HG03066 (cell line): ENCODE data around the gene KLK12.
"Not testable (repeated sequence)": the region's sequence is repeated elsewhere in the genome, so short reads cannot be mapped to it uniquely, and the experiment has no call there.

ENCODE experiments used
- ATAC-seq: cut with Tn5 transposase; IDR thresholded peaks from one replicate; pipeline ENCODE4 v1.9.1; 2021; ENCODE audit warnings: low read depth; ENCODE audit not compliant: unreplicated experiment

The KLK12 gene

DNA sequence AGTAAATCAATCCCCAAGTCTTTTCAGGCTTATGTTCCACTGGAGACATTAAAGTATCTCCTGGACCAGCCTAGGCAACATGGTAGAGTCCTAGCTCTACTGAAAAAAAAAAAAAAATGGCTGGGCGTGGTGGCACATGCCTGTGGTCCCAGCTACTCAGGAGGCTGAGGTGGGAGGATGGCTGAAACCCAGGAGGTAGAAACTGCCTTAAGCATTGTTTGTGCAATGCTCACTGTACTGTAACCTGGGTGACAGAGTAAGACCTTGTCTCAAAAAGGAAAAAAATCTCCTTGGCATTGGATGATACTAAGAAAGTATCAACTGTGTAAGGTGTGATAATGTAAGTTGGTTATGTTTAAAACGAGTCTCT lies 42.2 kb downstream of the KLK12 start:
- no peak for ATAC-seq

DNA sequence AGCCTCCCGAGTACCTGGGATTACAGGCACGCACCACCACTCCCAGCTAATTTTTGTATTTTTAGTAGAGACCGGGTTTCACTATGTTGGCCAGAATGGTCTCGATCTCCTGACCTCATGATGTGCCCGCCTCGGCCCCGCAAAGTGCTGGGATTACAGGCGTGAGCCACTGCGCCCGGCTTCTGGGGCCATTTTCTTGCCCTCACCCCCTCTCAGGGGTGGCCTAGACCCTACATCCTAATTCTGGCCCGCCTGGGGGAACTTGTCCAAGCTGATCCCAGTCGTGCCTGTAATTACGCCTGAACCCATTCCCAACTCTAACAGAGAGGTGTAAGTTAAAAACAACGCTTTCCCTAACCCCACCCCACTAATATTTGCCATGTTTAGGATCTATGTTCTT lies 50.4 kb downstream of the KLK12 start:
- not testable (repeated sequence) for ATAC-seq

DNA sequence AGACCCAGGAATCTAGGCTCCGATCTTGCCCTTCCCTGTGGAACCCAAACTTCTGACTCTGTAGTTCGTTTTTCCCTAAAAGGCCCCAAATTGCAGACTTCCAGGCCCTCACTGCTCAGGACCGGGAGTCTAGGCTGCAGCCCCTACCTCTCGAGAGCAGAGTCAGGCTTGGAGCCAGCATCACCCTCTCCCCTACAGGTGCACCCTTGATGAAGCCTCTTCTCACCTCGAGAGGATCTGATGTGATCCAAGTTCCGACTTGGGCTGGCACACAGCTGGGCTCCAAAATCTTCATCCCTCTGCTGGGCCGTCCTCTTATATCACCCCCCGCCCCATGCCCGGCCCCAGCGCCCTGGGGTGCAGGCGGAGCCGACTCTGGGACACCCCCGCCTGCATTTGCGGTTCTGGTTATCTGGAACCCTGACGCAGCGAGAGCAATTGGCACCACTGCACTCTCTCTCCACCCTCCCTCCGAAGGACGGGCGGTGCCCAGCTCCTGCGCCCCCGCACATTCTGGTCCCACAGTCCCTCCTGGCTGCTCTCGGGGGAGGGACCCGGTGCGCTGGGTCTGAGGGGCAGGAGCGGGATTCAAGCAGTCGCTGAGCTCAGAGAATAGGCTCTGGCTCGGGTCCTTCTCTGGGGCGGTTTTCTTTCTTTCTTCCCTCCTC lies 51.0 kb downstream of the KLK12 start, which contains the start of gene KLK7:
Gene KLK7, minus strand, starts transcription at position 293 of the 668 bp plus-strand sequence. CDS start 1,518 bp downstream, outside the sequence.
- ATAC-seq = no peak

DNA sequence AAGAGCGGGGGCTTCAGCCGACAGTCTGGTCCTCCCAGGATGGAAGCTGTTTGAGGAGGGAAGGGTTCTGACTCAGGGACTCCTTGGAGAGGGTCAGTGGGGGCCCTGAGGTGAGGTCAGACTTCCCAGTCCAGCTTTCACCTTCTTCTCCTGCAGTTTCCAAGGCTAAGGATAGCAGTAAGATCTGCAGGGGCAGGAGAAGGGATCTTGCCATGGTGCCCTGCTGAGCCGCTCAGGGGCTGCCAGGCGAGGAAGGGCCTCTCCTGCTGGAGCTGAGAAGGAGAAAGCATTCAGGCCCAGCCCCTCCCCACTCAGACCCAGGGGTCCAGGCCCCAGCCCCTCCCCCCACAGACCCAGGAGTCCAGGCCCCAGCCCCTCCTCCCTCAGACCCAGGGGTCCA lies 52.6 kb downstream of the KLK12 start:
- no peak for ATAC-seq

DNA sequence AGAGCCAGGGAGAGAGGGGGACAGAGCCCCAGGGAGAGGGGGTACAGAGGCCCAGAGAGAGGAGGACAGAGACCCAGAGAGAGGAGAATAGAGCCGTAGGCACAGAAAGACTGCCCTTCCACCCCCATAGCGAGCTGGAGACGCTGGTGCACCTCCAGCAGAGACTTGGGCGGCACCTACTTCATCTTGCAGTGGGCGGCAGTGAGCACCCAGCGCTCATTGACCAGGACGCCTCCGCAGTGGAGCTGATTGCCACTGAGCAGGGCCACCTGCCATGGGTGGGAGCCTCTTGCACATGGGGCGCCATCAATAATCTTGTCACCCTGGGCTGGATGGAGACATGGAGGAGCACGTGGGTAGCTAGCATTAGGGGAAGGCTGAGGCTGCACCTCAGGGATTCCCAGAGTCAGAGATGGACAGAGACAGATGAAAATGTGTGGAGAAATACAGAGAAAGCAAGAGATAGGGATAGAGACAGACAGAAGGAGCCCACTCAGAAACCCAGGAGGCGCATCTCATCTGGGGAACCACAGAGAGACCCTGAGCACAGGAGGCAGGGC lies 53.1 kb downstream of the KLK12 start:
- ATAC-seq = no peak

DNA sequence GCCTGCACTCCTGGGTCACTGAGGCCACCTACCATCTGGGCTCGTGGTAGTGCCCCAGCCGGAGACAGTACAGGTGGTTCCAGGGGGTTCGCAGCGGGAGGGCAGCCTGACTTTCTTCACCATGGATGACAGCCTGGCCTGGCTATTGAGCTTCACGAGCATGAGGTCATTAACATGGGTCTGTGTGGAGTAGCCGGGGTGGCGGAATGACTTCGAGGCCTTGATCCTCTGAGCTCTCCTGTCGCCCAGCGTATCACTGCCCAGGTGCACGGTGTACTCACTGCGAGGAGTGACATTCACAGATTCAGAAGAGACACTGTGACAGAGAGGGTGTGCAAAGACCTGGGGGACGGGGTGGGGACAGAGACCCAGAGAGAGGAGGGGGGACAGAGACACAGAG lies 54.6 kb downstream of the KLK12 start:
- ATAC-seq = no peak

DNA sequence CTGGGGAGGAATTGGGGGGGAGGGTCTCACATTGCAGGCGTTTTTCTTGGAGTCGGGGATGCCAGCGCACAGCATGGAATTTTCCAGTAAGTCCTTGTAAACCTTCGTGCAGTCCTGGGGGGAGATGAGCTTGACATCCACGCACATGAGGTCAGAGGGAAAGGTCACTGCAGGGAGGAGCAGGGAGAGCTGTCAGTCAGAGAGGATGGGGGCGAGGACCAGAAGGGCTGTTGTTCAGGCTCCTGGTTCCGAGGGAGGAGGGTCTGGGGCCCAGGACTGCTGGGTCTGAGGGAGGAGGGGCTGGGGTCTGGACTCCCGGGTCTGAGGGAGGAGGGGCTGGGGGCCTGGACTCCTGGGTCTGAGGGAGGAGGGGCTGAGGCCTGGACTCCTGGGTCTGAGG lies 55.0 kb downstream of the KLK12 start:
- no peak for ATAC-seq
